Astrocyte of the spinal cord (primary cell): Measurements from ENCODE around the gene SFXN3.
A peak's percentile ranks its signal among the peaks of the same experiment; 100 is the strongest.

Experiments
- DNase-seq: peaks from one replicate; pipeline ENCODE4 v3.0.0; 2011; ENCODE audit warnings: low read depth, low spot score
- H3K4me3 ChIP-seq: 2 replicates; pipeline ENCODE4 v1.5.1; 2011; ENCODE audit warnings: low read depth, mild to moderate bottlenecking, low read length, moderate library complexity
- in situ Hi-C: cut with HindIII; loops from 2 replicates; pipeline ENCODE4 v1.10.0; 2017; ENCODE audit warnings: low sequenced_read_pairs
- TF ChIP-seq, protein P1 (sequence below): IDR thresholded peaks from 2 replicates; pipeline ENCODE4 v1.5.1; 2012; ENCODE audit warnings: low read depth, mild to moderate bottlenecking, low read length, inconsistent platforms

SFXN3 gene

DNA sequence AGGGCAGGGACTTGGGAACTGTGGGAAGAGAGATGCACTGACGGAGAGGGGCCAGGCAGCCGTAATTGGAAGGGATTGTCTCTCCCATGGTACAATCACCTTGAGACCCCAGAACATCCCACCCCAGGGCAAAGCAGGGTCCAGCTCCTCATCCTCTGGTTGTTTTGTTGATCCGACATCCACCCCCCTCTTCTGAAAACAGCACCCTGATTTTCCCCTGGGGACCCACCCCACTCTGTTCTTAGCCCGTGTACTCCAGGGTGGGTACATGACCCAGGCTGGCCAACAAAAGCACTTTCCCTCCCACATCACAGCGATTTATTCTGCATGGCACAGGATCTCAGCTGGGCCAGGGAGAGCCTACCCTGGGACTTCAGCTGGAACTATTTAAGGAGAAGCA lies 14.2 kb upstream of the SFXN3 start:
- H3K4me3 ChIP-seq, result no peak overlapping the region
- in situ Hi-C loops, result no loop called here
- TF ChIP-seq, protein P1, sequence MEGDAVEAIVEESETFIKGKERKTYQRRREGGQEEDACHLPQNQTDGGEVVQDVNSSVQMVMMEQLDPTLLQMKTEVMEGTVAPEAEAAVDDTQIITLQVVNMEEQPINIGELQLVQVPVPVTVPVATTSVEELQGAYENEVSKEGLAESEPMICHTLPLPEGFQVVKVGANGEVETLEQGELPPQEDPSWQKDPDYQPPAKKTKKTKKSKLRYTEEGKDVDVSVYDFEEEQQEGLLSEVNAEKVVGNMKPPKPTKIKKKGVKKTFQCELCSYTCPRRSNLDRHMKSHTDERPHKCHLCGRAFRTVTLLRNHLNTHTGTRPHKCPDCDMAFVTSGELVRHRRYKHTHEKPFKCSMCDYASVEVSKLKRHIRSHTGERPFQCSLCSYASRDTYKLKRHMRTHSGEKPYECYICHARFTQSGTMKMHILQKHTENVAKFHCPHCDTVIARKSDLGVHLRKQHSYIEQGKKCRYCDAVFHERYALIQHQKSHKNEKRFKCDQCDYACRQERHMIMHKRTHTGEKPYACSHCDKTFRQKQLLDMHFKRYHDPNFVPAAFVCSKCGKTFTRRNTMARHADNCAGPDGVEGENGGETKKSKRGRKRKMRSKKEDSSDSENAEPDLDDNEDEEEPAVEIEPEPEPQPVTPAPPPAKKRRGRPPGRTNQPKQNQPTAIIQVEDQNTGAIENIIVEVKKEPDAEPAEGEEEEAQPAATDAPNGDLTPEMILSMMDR, result no peak
- DNase-seq, result no peak

- TF ChIP-seq, protein P1, result no peak
- H3K4me3 ChIP-seq, result no peak overlapping the region
- no peak for DNase-seq
- in situ Hi-C loops, result no loop called here
Measured at GRCh38 chr10:101018118-101018599, 12.9 kb upstream of the SFXN3 start.

DNA sequence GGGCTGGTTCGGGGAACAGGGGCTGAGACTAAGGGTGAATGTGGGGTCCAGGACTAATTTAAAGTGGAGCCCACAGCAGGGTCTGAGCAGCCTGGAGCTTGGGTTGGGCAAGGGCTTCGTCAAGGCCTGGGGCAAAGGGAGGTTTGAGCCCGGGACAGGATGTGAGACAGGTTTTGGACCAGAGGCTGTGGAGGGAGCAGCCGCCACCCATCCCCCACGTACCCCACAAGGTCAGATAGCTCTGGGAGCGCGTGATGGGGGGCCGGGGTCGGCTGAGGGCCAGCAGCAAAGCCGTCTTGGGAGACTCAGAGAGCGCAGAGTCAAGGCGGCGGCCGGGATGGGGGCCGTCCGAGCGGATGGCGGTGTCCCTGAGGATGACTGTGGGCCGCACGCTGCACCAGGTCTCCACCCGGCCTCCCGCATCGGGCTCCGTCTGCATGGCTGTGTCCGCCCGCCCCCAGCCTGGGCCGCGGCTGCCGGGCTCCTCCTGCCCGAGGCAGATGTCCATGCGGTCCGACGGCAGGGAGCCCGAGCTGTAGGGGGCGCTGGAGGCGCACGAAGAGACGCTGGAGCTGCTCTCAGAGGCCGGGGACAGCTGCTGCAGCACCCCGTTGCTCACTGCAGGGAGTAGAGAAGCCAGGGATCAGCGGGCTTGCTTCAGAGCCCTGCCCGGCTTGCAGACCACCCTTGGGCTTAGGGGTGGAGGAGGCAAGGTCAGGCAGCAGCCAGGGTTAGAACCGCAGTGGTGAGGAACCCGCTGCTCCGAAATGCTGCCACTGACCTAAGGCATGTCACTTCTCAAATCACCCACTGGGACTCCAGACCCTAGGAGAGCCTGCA lies 12.2 kb upstream of the SFXN3 start:
- peak; percentile 81 for DNase-seq
- TF ChIP-seq, protein P1, result peak; percentile 82
- in situ Hi-C loops, result no loop called here
- H3K4me3 ChIP-seq, result no peak overlapping the region

- in situ Hi-C loops, result no loop called here
- no peak for DNase-seq
- TF ChIP-seq, protein P1, result no peak
- H3K4me3 ChIP-seq, result no peak overlapping the region
Measured at GRCh38 chr10:101019440-101019703, 11.7 kb upstream of the SFXN3 start.

DNA sequence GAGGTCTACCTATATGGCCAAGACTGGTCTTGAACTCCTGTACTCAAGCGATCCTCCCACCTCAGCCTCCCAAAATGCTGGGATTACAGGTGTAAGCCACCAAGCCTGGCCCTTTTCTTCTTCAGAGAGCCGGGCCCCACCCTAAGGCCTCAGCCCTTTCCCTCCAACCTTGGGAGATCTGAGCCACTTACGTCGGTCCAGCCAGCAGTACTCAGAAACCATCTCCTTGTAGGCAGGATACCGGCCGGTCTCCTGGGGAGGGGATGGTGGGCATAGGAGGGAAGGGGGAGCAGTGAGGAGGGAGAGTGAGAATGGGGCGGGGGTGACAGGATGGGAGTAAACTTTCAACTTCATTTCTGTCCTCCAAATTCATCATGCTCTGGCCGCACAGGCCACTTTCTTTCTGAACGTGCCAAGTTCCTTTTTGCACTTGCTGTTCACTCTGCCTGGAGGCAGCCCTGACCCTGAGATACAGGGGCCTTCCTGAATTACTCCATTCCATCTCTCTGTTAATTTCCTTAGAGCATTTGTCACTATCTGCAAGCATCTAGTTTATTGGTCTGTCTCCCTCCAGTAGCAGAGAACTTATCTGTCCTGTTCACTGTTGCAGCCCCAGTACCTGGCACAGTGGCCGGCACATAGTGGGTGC lies 10.5 kb upstream of the SFXN3 start:
- TF ChIP-seq, protein P1, result no peak
- in situ Hi-C loops, result no loop called here
- DNase-seq, result no peak
- H3K4me3 ChIP-seq, result no peak overlapping the region

DNA sequence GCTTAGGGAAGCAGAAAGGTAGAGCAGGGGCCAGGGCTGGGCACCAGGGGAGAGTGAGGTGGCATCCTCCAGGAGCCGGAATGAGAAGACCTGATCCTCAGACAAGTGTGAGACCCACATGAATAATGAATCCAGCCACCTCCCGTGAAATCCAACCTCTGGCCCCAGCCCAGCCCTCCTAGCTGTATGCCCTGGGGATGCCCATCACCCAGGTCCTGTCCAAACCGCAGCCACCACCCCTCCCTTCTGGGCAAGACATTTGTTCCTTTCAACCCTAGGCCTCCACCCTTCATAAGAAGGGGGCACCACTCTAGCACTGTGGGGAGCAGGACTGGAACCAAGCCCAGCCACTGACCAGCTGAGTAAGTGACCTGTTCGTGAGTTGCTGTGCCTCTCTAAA lies 9.8 kb upstream of the SFXN3 start:
- DNase-seq, result no peak
- in situ Hi-C loops, result no loop called here
- TF ChIP-seq, protein P1, result no peak
- H3K4me3 ChIP-seq, result no peak overlapping the region
